ENCODE data around the gene IP6K3.

DNA sequence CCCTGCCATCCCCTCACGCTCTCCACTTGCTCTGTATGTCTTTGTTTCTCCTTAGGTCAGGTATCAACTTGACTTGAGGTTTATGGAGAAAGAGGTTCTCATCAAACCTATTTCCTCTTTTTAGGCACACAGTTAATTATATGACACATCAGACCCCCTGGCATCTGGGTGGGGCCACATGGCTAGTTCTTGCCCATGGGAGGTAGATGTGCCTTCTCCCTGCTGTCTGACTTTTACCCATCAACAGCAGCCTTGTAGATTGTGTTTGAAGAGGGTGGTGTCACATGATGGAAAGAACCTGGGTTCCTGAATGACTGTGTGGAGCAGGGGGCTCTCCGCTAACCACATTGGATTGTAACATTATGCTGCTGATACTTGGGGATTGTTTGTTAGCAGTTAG is 28.0 kb downstream of the IP6K3 start:
- TF ChIP-seq, protein P1, sequence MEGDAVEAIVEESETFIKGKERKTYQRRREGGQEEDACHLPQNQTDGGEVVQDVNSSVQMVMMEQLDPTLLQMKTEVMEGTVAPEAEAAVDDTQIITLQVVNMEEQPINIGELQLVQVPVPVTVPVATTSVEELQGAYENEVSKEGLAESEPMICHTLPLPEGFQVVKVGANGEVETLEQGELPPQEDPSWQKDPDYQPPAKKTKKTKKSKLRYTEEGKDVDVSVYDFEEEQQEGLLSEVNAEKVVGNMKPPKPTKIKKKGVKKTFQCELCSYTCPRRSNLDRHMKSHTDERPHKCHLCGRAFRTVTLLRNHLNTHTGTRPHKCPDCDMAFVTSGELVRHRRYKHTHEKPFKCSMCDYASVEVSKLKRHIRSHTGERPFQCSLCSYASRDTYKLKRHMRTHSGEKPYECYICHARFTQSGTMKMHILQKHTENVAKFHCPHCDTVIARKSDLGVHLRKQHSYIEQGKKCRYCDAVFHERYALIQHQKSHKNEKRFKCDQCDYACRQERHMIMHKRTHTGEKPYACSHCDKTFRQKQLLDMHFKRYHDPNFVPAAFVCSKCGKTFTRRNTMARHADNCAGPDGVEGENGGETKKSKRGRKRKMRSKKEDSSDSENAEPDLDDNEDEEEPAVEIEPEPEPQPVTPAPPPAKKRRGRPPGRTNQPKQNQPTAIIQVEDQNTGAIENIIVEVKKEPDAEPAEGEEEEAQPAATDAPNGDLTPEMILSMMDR (IDR thresholded peaks at IDR 0.05), result no peak
- TF ChIP-seq POLR2A (IDR thresholded peaks at IDR 0.05), result no peak
